Activated CD8-positive, alpha-beta memory T cell treated with anti-CD3 and anti-CD28 coated beads, Interleukin-2, amount 50 U/mL, for 1 hour (primary cell): ENCODE data around the gene MAP3K8.

ENCODE experiments used
- DNase-seq: peaks from one replicate; pipeline ENCODE4 v3.0.0-alpha.2; 2020; ENCODE audit errors: extremely low read depth

Gene MAP3K8

GRCh38 chr10:30433730-30434272, at the start of gene MAP3K8:
MAP3K8 (plus strand) TSS chr10:30434184; CDS start chr10:30438939, 4,755 bp downstream.
- DNase-seq: peak; percentile 59

DNA sequence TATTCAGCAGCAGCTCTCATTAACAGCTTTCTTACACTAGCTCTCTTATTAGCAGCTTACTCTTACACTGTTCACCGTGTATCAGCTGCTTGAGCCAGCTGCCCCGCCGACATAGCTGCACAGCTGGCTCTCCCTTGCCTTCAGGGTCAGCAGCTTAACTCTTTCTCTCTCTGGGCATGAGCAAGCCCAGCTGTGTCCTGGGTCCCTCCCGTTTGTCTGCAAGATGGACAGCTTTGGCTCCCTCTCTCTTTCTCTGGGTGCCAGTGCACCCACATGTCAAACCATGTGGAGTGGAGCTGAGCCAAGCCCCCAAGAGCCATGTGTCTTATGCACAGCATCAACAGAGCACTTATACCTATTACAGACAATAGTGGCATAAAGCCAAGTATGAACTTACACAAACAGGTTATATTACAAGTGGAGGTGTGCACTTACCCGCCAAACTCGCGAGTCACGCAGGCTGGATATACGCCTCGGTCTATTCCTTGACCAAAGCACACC, 49.2 kb upstream of the MAP3K8 start:
- DNase-seq: no peak

DNA sequence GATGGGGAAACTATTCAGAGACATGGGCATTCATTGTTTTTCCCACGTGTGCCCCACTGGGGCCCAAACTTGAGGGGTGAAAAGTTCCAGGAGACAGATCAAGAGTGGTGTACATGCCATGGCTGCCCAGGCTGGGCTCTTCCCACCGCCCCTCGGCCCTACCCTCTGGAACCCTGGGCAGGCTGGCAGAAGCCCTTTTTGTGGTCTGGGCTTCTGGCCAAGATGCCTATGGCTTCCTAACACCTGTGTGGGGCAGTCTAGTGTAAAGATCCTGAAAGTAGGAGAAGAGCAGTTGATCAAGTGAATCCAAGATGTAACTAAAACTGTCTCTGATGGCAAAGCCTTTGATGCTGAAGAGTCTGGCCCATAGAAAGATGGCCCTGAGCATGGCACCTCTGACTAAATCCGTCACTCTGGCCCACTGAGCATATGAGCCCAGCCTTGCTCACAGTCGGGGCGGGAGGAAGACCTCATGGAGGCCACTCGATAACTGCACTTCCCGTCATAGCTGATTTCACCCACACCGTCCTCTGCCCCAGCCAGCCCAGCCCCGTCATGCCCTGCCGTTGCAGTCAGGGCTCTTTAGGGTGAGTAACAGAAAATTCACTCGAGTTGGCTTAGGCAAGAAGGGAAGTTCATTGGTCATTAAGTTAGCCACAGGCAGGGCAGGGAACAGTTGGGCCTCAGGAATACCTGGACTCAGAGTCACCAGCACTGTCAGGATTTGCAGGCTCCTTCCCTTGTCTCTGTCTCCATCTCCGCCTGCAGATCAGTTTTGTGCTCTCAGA, 47.0 kb upstream of the MAP3K8 start:
- DNase-seq: no peak

GRCh38 chr10:30387646-30388243, 46.2 kb upstream of the MAP3K8 start:
- no peak for DNase-seq

- no peak for DNase-seq
These were observed 44.4 kb upstream of the MAP3K8 start for GRCh38 chr10:30389543-30389942.

DNA sequence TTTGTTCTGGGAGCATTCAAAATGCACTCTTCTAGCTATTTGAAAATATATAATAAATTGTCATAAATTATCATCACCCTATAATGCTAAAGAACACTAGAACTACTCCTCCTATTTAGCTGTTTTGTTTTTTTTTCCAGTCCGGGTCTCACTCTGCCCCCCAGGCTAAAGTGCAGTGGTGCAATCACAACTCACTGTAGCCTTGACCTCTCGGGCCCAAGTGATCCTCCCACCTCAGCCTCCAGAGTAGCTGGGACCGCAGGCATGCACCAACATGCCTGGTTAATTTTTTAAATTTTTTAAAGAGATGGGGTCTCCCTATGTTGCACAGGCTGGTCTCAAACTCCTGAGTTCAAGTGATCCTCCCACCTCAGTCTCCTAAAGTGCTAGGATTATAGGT, 43.8 kb upstream of the MAP3K8 start:
- no peak for DNase-seq

DNA sequence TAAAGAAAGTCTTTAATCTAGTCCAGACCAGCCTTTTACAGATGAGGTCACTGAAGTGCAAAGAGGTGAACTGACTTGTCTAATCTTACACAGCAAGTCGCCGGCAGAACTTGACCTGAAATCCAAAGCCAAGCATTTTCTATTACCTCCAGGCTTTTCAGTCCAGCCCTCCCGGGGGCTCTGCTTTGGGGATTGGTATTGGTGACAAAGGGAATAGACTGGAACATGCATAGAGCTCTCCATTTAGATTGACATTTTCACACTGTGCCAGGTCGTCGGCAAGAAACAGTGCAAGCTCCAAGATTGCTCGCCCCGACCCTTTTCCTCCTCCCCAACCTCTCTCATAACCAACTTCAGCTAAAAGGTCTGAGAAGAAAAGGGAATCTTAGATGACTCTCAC, 42.7 kb upstream of the MAP3K8 start:
- DNase-seq: no peak

- DNase-seq: peak; percentile 30
These were observed 41.4 kb upstream of the MAP3K8 start for GRCh38 chr10:30392564-30392990.

GRCh38 chr10:30396293-30396692, 37.7 kb upstream of the MAP3K8 start:
- no peak for DNase-seq

DNA sequence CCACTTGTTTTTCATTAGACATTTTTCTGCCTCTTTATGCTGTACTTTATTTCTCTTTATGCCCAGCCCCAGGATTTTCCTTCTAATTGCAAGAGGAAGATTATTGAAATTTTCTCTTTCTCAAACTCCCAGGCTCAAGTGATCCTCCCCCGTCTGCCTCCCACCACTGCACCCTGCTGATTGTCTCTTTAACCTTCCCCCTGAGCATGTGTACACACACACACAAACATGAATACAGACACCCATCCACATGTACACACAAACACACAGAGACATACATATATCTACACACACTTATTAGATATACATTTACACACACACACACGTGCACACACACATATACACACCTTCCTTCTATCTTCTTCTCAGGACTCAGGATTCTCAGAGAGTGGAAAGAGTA, 37.3 kb upstream of the MAP3K8 start:
- DNase-seq: no peak

DNA sequence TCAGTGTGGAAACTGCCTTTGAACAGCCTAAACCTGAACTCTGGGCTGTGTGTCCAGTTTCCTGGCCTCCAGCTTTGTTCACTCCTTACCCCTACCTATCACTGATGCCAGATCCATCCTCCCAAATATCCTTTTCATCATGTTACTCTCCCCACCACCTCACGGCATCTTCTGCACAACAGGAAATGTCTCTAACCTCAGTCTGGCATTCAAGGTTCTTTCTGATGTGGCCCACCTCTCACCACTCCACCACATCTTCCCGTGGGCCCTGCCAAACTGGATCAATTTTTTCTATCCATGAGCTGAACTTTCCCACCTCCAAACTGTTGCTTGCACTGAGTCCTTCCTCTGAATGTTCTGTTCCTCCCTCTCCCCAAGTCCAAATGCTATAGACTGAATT, 35.8 kb upstream of the MAP3K8 start:
- DNase-seq: no peak

- no peak for DNase-seq
These were observed 35.2 kb upstream of the MAP3K8 start for GRCh38 chr10:30398788-30399187.

GRCh38 chr10:30403494-30403893, 30.5 kb upstream of the MAP3K8 start:
- DNase-seq: no peak

DNA sequence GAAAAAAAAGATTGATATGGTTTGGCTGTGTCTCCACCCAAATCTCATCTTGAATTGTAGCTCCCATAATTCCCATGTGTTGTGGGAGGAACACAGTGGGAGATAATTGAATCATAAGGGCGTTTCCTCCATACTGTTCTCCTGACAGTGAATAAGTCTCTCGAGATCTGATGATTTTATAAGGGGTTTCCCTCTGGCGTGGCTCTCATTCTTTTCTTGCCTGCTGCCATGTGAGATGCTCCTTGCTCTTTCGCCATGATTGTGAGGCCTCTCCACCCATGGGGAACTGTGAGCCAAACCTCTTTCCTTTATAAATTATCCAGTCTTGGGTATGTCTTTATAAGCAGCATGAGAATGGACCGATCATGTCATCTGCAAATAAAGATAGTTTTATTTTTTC, 29.4 kb upstream of the MAP3K8 start:
- DNase-seq: no peak

- DNase-seq: no peak
These were observed 22.7 kb upstream of the MAP3K8 start for GRCh38 chr10:30411263-30411662.

- no peak for DNase-seq
These were observed 21.1 kb upstream of the MAP3K8 start for GRCh38 chr10:30412901-30413300.

DNA sequence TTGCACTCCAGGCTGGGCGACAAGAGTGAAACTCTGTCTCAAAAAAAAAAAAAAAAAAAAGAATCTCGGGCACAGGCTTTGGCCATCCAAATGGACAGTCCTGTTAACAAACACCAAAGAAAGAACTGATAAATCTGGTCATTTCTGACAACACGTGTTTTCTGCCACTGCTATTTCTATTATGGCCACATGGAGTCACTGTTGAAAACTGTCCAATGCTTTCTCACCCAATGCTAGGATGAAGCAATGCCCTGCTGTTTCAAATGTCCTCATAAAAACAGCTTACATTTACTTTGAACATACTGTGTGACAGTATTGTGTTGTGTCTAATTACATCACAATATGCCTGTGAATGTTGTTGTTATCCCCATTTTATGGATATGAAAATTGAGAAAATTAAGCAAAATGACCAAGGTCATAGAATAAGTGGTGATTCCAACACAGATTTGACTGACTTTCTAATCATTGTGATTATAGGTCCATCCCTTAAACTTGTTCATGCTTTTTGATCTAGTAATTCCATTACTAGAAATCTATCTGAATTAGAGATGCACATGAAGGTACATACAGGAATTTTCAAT, 19.9 kb upstream of the MAP3K8 start:
- DNase-seq: no peak

- no peak for DNase-seq
These were observed 18.4 kb upstream of the MAP3K8 start for GRCh38 chr10:30415593-30415992.

- no peak for DNase-seq
These were observed 16.7 kb upstream of the MAP3K8 start for GRCh38 chr10:30417301-30417700.

DNA sequence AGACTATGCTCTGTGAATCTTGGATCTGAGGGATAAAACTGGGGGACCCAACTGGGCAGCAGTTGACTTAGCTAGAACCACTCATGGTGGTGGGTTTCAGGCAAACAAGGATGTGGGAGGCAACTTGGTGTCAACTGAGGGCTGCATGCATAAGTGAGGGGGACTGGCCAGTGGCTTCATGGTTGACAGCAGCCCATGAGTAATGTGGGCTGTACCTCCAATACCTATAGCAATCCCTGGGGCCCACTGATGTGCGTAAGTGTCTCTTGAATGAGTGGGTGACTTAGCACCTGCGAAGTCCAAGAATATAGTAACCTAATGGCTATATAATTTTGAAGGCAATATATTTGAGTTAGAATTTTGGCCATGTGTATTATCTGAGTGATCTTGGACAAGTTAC, 13.7 kb upstream of the MAP3K8 start:
- DNase-seq: no peak

- DNase-seq: no peak
These were observed 13.2 kb upstream of the MAP3K8 start for GRCh38 chr10:30420766-30421165.

DNA sequence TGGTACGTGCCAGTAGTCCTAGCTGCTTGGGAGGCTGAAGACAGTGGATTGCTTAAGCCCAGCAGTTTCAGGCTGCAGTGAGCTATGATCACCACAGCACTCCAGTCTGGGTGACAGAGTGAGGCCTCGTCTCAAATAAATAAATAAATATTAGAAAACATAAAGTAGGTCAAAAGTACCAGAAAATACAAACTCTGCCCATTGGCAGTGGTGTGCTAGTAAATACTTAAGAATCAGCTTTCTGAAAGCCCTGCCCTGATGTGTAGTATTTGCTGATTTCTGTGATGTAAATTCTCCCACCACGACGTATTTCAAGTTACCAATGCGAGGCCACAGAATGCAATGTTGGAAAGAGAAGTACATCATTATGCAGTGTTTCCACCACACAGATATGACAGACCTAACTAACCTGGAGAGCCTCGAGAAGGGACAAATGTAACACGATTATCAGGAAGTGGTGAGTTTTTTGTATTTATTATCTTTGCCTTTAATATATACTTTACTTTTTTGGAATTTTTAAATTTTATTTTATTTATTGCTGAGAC, 11.8 kb upstream of the MAP3K8 start:
- no peak for DNase-seq
